Stimulated activated CD4-positive, alpha-beta T cell treated with anti-CD3 and anti-CD28 coated beads, Interleukin-1b, Interleukin-23, amount 100 ng/mL, for 48 hours (primary cell): Measurements from ENCODE around the gene KCNIP1.
A peak's percentile ranks its signal among the peaks of the same experiment; 100 is the strongest.

Experiments
- DNase-seq: peaks from one replicate; pipeline ENCODE4 v3.0.0-alpha.2; 2020

Gene KCNIP1

GRCh38 chr5:170503990-170504596, at the start of gene KCNIP1:
Gene KCNIP1 (plus strand): TSS chr5:170504020.
- no peak for DNase-seq

DNA sequence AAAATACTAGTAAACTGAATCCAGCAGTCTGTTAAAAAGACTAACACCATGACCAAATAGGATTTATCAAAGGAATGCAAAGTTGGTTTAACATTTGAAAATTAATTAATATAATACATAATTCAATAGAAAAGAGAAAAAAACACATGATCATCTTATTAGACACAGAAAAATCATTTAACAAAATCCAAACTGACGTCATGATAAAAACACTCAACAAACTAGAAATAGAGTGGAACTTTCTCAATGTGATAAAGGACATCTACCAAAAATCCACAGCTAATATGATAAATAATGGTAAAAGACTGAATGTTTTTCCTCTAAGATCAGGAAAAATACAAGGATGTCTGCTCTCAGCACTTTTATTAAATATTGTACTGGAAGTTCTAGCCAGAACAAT, 40.4 kb upstream of the KCNIP1 start:
- no peak for DNase-seq

- no peak for DNase-seq
Observed at GRCh38 chr5:170464280-170465127, 39.3 kb upstream of the KCNIP1 start.

DNA sequence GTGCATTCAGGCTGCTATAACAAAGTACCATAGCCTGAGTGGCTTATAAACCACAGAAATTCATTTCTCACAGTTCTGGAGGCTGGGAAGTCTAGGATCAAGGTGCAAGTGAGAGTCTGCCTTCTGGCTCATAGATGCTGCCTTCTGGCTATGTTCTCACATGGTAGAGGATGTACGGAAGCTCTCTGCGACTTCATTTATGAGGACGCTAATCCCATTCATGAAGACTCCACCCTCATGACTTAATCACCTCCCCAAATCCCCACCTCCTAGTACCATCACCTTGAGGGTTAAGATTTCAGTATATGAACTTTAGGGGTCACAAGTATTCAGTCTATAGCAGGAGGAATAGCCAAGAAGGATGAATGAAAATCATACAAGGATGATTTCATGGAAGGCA, 37.3 kb upstream of the KCNIP1 start:
- DNase-seq, result no peak

DNA sequence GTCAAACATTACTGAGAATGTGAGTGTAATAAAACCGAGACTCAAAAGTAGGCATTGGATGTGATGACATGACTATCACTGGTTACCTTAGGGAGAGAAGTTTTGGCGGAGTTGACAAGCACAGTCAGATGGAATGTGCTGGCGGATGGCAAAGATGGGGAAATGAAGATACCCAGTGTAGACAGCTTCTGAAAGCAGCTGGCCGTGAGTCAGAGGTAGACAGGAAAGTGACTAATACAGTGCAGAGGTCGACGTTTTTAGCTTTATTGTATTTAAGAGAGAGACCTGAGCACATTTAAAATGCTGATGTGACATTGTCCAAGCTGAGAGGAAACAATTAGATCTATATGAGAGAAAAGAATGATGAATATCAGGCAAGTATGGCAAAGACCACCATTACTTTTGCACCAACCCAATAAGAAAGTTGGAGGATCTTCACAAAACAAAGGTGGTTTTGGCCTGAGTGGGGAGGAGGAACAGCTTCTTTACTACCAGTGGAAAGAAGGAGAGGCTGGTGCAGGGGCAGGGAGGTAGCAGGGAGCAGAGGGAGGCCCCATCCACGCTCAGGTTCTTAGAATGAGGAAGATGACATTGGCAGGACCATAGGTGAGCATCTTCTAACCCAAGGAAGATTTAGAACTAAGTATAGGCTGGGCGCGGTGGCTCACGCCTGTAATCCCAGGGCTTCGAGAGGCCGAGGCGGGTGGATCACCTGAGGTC, 36.7 kb upstream of the KCNIP1 start:
- peak; percentile 77 for DNase-seq

DNA sequence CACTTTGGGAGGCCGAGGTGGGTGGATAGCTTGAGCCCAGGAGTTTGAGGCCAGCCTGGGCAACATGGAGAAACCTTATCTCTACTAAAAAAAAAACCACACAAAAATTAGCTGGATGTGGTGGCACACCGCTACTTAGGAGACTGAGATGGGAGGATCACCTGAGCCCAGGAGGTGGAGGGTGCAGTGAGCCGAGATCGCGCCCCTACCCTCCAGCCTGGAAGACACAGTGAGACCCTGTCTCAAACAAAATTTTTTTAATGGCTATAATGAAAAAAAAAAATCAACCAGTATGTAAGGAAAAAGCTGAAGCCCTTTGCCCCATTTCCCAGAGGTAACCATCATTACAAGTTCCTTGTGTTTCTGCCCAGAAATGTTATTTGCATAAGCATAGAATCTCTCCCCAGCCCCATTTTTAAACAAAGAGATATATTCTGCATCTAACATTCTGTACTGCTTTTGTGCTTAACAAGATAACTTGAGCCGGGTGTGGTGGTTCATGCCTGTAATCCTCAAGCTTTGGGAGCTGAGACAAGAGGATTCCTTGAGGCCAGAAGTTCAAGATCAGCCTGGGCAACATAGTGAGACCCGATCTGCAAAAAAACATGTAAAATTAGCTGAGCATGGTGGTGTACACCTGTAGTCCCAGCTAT, 35.1 kb upstream of the KCNIP1 start:
- no peak for DNase-seq

DNA sequence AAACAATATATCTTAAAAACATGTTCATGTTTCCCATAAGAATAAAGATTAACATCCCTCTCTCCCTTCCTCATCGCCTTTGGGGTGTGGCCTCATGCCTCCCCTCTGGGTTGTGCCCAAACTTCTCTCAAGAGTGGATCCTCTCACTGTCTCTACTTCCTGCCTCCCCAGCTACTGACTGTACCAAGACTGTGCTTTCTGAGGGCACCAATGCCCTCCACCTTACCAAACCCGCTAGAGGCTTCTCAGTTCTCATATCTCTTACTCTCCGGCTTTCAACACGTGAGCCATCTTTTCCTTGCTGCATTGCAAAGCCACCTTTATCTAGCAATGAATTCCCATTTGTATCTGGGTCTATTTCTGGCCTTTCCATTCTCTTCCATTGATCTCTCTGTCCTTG, 34.4 kb upstream of the KCNIP1 start:
- DNase-seq, result no peak

DNA sequence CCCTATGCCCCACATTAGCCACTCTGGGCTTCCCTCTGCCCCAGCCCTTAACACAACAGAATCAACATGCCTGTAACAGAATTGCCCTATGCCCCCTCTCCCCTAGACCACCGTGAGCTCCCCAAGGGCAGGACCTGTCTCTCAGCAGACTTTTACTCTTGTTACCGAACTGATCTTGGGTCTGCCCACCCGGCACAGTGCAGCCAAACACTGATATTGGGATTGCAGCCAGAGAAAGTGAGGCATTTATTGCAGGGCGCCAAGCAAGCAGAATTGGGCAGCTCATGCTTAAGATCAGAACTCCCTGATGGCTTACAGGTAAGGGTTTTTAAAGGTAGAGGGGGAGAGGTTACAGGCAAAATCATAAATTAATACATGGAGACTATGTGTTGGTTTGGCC, 33.5 kb upstream of the KCNIP1 start:
- DNase-seq, result no peak

- no peak for DNase-seq
Observed at GRCh38 chr5:170470808-170471404, 32.9 kb upstream of the KCNIP1 start.

GRCh38 chr5:170471551-170472178, 32.2 kb upstream of the KCNIP1 start:
- no peak for DNase-seq

DNA sequence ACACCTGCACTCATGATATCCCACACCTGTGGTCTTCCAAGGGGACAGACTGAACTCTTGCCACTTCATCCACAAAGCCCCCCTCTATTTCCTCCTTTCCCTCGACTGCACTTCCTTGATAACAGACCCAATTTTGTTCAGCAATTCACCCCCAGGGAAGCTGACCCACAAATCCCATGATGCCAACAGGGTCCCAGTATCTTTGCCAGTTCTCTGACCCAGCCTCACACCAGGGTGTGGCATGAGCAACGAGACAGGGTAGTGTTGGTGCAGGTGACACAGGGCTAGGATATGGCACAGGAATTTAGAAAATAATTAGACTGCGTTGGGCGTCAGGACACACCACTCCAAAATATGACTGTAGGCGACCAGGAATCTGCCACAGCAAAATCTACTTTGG, 30.2 kb upstream of the KCNIP1 start:
- no peak for DNase-seq

DNA sequence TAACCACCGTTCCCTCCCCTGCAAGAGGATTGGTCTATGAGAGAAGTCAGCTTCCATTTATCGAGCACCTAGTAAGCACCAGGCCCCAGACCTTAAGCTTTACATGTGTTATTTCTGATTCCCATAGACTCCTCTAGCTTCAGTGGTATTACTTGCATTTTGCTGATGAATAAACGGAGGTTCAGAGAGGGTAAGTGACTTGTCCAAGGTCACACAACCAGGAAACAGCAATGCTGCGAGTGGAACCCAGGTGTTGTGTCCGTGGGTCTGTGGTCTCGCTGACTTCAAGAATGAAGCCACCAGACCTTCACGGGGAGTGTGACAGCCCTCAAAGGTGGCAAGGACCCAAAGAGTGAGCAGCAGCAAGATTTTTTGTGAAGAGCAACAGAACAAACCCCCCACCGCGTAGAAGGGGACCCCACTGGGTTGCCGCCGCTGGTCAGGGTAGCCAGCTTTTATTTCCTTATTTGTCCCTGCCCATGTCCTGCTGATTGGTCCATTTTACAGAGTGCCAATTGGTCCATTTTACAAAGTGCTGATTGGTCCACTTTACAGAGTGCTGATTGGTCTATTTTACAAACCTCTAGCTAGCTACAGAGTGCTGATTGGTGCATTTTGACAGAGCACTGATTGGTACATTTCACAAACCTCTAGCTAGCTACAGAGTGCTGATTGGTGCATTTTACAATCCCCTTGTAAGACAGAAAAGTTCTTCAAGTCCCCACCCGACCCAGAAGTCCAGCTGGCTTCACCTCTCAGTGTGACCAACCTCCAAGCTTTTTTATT, 29.1 kb upstream of the KCNIP1 start:
- DNase-seq, result no peak

DNA sequence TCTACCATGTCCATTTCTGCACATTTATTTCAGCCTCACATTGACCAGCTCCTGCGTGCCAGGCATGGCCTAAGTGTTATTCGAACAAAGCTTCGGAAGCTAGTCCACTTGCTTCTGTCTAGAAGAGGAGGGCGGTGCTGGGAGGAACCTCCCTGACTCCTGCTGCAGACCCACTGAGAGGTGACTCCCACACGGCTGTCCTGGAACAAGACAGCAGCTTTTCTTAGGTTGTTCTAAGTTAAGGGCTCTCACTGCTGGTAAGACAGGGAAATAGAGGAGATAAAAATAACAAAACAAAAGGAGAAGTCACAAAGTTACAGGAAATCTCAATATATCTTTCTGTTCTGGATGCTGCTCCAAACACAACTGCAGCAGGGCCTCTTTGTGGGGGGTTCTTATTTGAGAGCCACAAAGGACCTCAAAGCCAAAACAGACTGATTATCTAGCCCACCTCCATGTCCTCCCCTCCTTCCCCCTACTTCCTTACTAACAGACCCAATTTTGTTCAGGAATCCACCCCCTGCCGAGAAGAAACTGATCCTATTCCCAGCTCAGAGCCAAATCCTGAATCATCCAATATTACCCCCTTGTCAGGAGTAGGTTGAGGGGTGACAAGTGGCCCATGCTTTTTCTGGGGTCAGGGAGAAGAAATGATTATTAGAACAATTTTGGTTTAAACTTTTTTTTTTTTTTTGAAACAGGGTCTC, 28.4 kb upstream of the KCNIP1 start:
- DNase-seq, result no peak

DNA sequence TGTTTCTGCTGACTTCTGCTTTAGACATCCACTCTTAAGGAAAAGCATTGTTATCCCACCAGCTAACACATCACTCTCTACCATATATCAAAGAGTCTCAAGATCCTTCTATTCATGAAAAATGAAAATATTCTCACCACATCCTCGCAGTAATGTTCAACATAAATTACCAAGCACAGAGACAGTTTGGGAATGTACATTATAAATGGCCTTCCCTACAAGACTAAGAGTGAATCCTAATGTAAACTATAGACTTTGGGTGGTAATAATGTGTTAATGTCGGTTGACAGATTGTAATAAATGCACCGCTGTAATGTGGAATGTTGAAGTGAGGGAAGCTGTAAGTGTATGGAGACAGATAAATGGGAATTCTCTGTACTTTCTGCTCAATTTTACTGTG, 27.1 kb upstream of the KCNIP1 start:
- no peak for DNase-seq

DNA sequence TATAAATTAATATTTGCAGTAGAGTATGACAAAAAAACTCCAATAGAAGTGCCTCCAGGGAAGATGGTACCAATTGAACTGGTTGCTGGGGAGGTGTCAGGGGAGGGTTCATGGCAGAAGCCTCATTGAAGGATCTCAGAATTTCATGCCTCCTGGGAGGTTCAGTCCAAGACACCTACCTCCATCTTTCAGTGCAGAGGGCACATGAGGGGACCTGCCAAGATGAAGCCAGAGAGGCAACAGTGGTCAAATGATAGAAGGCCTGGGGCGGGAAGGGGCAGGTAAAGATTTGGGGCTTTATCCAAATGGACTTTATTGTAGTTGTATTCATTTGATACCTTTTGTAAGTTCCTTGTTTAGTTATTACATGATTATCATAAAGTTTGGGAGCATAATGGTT, 25.9 kb upstream of the KCNIP1 start:
- DNase-seq, result no peak

DNA sequence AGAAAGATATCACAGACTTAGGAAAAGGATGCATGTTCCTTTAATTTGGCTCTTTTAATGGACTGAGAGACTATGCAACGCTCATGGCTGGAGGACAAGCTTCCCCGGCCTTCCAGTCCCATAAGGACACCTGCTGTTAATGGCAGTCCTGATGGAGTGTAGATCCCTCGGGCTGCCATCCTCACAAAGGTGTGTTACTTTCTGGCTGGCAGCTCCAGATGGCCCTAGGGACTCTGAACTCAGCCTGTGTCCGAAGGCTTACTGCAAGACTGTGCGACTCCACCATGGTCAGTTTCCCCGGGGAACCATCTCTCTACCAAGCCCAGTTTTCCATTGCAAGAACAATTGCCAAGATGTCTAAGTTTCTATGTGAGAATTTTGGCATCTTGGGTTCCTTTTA, 25.5 kb upstream of the KCNIP1 start:
- DNase-seq, result no peak

DNA sequence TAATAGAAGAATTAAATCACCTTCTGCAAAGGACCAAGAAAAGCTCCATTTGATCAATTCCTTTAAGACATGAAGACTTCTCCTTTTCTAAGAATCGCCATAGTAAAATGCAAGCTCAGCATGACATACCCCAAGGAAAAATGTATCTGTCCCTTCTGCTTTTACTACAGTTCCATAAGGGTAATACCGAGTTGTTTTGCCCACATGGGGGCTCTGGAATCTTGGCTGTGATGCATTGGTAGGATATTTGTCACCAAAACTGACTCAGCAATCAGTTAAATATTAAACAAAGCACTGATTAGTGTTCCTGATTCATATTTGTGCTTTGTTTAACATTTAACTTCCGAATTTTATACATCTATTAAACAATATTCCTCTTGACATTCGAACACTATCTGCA, 24.3 kb upstream of the KCNIP1 start:
- DNase-seq, result no peak

DNA sequence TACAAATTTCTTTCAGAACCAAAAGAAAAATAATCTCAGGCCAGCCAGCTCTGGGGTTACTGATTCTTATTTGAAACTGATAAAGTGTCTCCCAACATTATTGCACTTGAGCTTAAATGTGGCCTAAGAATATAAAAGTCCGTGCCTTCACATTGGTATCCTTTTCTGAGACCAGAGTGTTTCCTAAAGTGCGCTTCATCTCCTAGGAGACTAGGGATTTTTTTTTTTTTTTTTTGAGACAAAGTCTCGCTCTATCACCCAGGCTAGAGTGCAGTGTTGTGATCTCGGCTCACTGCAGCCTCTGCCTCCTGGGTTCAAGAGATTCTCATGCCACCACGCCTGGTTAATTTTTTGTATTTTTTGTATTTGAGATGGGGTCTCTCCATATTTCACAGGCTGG, 23.6 kb upstream of the KCNIP1 start:
- no peak for DNase-seq

DNA sequence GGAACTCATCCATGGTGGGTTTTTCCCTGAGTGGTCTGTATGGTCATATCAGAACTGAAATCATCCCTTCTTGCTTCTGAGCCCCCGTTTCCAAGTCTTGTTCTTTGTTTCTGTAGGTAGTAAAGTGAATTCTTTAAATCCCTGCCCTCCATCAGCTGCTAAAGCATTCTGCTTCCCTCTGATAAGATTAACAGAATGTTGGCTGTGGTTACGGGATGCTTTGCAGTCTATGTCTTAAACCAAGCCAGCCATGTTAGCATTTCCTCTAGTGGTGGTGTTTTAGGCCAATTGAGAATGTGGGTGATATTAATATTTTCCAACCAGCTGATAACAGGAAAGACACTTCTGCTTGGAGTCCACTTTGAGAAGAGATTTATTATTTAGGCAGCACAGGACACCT, 22.0 kb upstream of the KCNIP1 start:
- no peak for DNase-seq

DNA sequence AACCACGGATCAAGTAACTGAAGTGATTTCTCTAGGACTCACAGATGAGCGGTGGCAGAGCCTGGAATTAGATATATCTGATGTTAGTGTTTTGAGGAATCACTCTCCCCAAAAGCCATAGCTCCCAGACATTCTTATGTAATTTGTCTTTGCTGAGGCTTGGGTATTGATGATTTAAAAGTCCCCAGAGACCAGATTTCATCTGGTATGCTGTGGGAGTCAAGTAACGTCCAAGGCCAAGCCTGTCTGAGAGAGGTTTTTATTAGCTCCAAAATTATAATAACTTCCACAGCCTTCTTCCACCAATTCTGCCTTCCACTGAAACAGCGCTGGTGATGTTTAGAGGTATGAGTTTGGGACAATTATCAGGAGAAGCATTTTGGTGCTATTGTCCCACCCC, 21.3 kb upstream of the KCNIP1 start:
- DNase-seq, result no peak
